GM12878 (cell line): Measurements from ENCODE around the gene KRTAP4-8. TPM values are rescaled to one million over a fixed set of nuclear protein-coding genes. Genes with fewer than 3 reads are reported as not detected.

Source experiments
- ATAC-seq: fragments of 200-7000 bp; cut with Tn5 transposase; 3 replicates; pipeline ENCODE4 v1.9.1; 2020; ENCODE audit warnings: mild to moderate bottlenecking, moderate library complexity
- BruUV-seq: library from RNA; stranded (reverse); fragments of 400-500 nt; replicated peaks from 2 replicates; lab custom pipeline; 2021; lab: Mats Ljungman, UMichigan
- CTCF ChIA-PET: fragments of 300-600 bp; sonication (Branson Sonifier 250); formaldehyde crosslinking; extraction: SDS; loops from one replicate; lab custom pipeline; 2021; ENCODE audit warnings: inconsistent platforms; lab: Yijun Ruan, JAX
- POLR2A ChIA-PET: fragments of 350-600 bp; formaldehyde crosslinking; extraction: SDS; loops from one replicate; lab custom pipeline; 2021; ENCODE audit warnings: inconsistent platforms; lab: Charles Lee
- RAD21 ChIA-PET: fragments of 300-600 bp; sonication (Branson Sonifier 250); formaldehyde crosslinking; loops from one replicate; lab custom pipeline; 2023; ENCODE audit warnings: antibody characterized with exemption; ENCODE audit not compliant: unreplicated experiment; lab: Charles Lee
- SMC1A ChIA-PET: fragments of 300-600 bp; sonication (Branson Sonifier 250); formaldehyde crosslinking; loops from one replicate; lab custom pipeline; 2023; ENCODE audit not compliant: unreplicated experiment, uncharacterized antibody; lab: Charles Lee
- DNase-seq: peaks from one replicate; pipeline ENCODE4 v3.0.0-alpha.2; 2011; ENCODE audit warnings: low read depth, low spot score
- FAIRE-seq: peaks from 3 replicates; lab custom pipeline; 2011; peaks lifted over from hg19 to GRCh38; lab: Jason Lieb, UNC
- H2AFZ ChIP-seq: 2 replicates; pipeline ENCODE4 v1.6.0; 2011; ENCODE audit warnings: low read depth, low read length, control low read depth; ENCODE audit not compliant: control insufficient read depth
- H3K27ac ChIP-seq: 2 replicates; pipeline ENCODE4 v1.5.1; 2011; ENCODE audit warnings: control low read depth; ENCODE audit not compliant: control insufficient read depth, insufficient read depth
- H3K27me3 ChIP-seq, 2 experiments: replicated peaks in 1 of 2; 2 replicates each; pipeline versions ENCODE4 v1.6.0 to v1.6.1; 2011; ENCODE audit warnings: low read length in 1 of 2; ENCODE audit not compliant: control insufficient read depth in 2 of 2, insufficient read depth in 2 of 2
- H3K36me3 ChIP-seq, 2 experiments: 2 replicates each; pipeline ENCODE4 v1.5.1; 2011; ENCODE audit warnings: low read length in 1 of 2; ENCODE audit not compliant: control insufficient read depth in 2 of 2, insufficient read depth in 2 of 2
- H3K4me1 ChIP-seq: 2 replicates; pipeline ENCODE4 v1.6.1; 2011; ENCODE audit warnings: mild to moderate bottlenecking, low read length, moderate library complexity, mixed read lengths; ENCODE audit not compliant: control insufficient read depth, insufficient read depth
- H3K4me2 ChIP-seq: 2 replicates; pipeline ENCODE4 v1.6.0; 2011; ENCODE audit warnings: control low read depth; ENCODE audit not compliant: control insufficient read depth, insufficient read depth
- H3K4me3 ChIP-seq: fragments of 200-600 bp; sonication (generic); 2 replicates; pipeline ENCODE4 v1.5.1; 2016
- H3K79me2 ChIP-seq: 2 replicates; pipeline ENCODE4 v1.6.0; 2011; ENCODE audit warnings: low read length; ENCODE audit not compliant: control insufficient read depth, insufficient read depth
- H3K9ac ChIP-seq: 2 replicates; pipeline ENCODE4 v1.8.0; 2011; ENCODE audit warnings: low read length, control low read depth, mixed read lengths; ENCODE audit not compliant: control insufficient read depth, insufficient read depth
- H3K9me3 ChIP-seq: replicated peaks from 3 replicates; pipeline ENCODE4 v1.5.1; 2011; ENCODE audit warnings: mild to moderate bottlenecking, low read length; ENCODE audit not compliant: control insufficient read depth, insufficient read depth
- H4K20me1 ChIP-seq: 2 replicates; pipeline ENCODE4 v1.6.0; 2011; ENCODE audit not compliant: control insufficient read depth, insufficient read depth
- ASH2L ChIP-seq: fragments of 300-600, 200-600 bp; sonication (generic); IDR thresholded peaks from 2 replicates; pipeline ENCODE4 v1.6.1; 2017; ENCODE audit warnings: low read depth, mild to moderate bottlenecking, borderline replicate concordance
- PRDM15 ChIP-seq: fragments of 450-650 bp; formaldehyde crosslinking; IDR thresholded peaks from 2 replicates; pipeline ENCODE4 v1.4.0; 2020; ENCODE audit warnings: mild to moderate bottlenecking, moderate library complexity
- TARDBP ChIP-seq: IDR thresholded peaks from 2 replicates; pipeline ENCODE4 v1.6.1; 2016; ENCODE audit warnings: borderline replicate concordance
- WGBS: methylation state at CpG from one replicate; pipeline ENCODE4 v1.1.6; 2016; ENCODE audit warnings: low lambda C conversion rate; ENCODE audit not compliant: insufficient replicate concordance, insufficient coverage; ENCODE audit errors: missing lambda C conversion rate; 5-methylcytosine and 5-hydroxymethylcytosine counted together
- in situ Hi-C: fragments of 300-500 bp; cut with MboI; formaldehyde crosslinking; loops from 9 replicates; pipeline ENCODE4 v1.14.3; 2018; ENCODE audit warnings: mixed read lengths
- intact Hi-C: fragments of 100-400 bp; cut with micrococcal nuclease; formaldehyde crosslinking; loops from one replicate; pipeline ENCODE4 v1.14.2; 2022; ENCODE audit not compliant: unreplicated experiment
- polyA plus RNA-seq, 11 experiments: library from polyadenylated mRNA; depleted of rRNA in 4 of 11; unstranded in 6 of 11; stranded (reverse) in 5 of 11; fragments of >200 nt; fragmentation: Nextera tagmentation in 4 of 11; fragmentation: Illumina TruSeq in 1 of 11; extraction: Ambion mirVana in 4 of 11; extraction: Trizol in 1 of 11; gene quantifications; 1 replicate in 1 of 11; 2 replicates in 10 of 11; pipeline versions ENCODE4 v1.2.1 to v1.2.3, GENCODE V29; 2011 to 2016; ENCODE audit warnings: inconsistent platforms in 2 of 11, missing spikeins in 2 of 11, low read depth in 1 of 11
- total RNA-seq, 4 experiments: library from RNA; depleted of rRNA in 3 of 4; stranded (reverse); fragments of >200 nt in 3 of 4; fragmentation: Illumina TruSeq in 1 of 4; extraction: Trizol in 1 of 4; gene quantifications; 2 replicates each; pipeline versions ENCODE4 v1.2.1 to v1.2.3, GENCODE V29; 2013 to 2021

KRTAP4-8 gene
- total and polyA plus RNA-seq, 10 of the 15 experiments (the other 5 are each of a cell fraction or from before 2014, with no cell fraction given) = not detected

GRCh38 chr17:41048441-41048840, 49.5 kb downstream of the KRTAP4-8 start:
- FAIRE-seq = no peak

More at GRCh38 chr17:41048441-41048840, 49.5 kb downstream of the KRTAP4-8 start:
- ChIA-PET CTCF (no interaction called here), SMC1A (no interaction called here), POLR2A (no interaction called here), RAD21 (no interaction called here)
- DNase-seq (no peak), ATAC-seq (no peak)
- in situ Hi-C loops (no loop called here), intact Hi-C loops (no loop called here)
- no TSS peak for BruUV-seq
- Histone ChIP-seq H2AFZ (no peak overlapping the region), H3K36me3 (no peaks in the 10 kb centered on the region), H3K4me2 (no peak overlapping the region), H3K27ac (no peak overlapping the region), H3K9me3 (no peaks in the 10 kb centered on the region), H3K4me1 (no peaks in the 10 kb centered on the region), H3K79me2 (no peaks in the 10 kb centered on the region), H3K9ac (no peak overlapping the region), H3K4me3 (no peak overlapping the region), H3K27me3 (no peaks in the 10 kb centered on the region; a peak in 1 of 4 replicates), H4K20me1 (no peaks in the 10 kb centered on the region)
- no peak for TF ChIP-seq TARDBP
- TF ChIP-seq PRDM15 (CRISPR knock-in tag) = no peak
- TF ChIP-seq ASH2L = no peak
- WGBS = 26% methylated on average over 7 of the region's 7 CpGs

Other genes with a start within 250 kb of the KRTAP4-8 start
Only the 7 nearest of the 38 such genes appear.
- gene KRTAP2-3, start 38.0 kb downstream of the KRTAP4-8 start, total RNA-seq (2014; rRNA removed) = not detected in 2 replicates
- gene KRTAP2-3, start 38.0 kb downstream of the KRTAP4-8 start, total RNA-seq (2014; rRNA removed; fragmentation: Illumina TruSeq; extraction: Trizol) = not detected in 2 replicates
- not detected in 2 replicates for gene KRTAP2-3, start 38.0 kb downstream of the KRTAP4-8 start, total RNA-seq (2021)
- gene KRTAP2-3, start 38.0 kb downstream of the KRTAP4-8 start, polyA plus RNA-seq (2011; rRNA removed) = not detected in 2 replicates
- not detected in 2 replicates for gene KRTAP2-3, start 38.0 kb downstream of the KRTAP4-8 start, polyA plus RNA-seq (2014; fragmentation: Illumina TruSeq; extraction: Trizol)
- gene KRTAP2-3, start 38.0 kb downstream of the KRTAP4-8 start, polyA plus RNA-seq (2014; fragmentation: Nextera tagmentation; extraction: Ambion mirVana) = not detected
- not detected in 2 replicates for gene KRTAP2-3, start 38.0 kb downstream of the KRTAP4-8 start, polyA plus RNA-seq (2014; rRNA removed)
- not detected for gene KRTAP2-3, start 38.0 kb downstream of the KRTAP4-8 start, polyA plus RNA-seq (2016; fragmentation: Nextera tagmentation; extraction: Ambion mirVana)
- gene KRTAP2-4, start 32.3 kb downstream of the KRTAP4-8 start, total RNA-seq (2014; rRNA removed) = not detected in 2 replicates
- gene KRTAP2-4, start 32.3 kb downstream of the KRTAP4-8 start, total RNA-seq (2014; rRNA removed; fragmentation: Illumina TruSeq; extraction: Trizol) = not detected in 2 replicates
- not detected in 2 replicates for gene KRTAP2-4, start 32.3 kb downstream of the KRTAP4-8 start, total RNA-seq (2021)
- not detected in 2 replicates for gene KRTAP2-4, start 32.3 kb downstream of the KRTAP4-8 start, polyA plus RNA-seq (2011; rRNA removed)
- gene KRTAP2-4, start 32.3 kb downstream of the KRTAP4-8 start, polyA plus RNA-seq (2014; fragmentation: Illumina TruSeq; extraction: Trizol) = not detected in 2 replicates
- not detected for gene KRTAP2-4, start 32.3 kb downstream of the KRTAP4-8 start, polyA plus RNA-seq (2014; fragmentation: Nextera tagmentation; extraction: Ambion mirVana)
- gene KRTAP2-4, start 32.3 kb downstream of the KRTAP4-8 start, polyA plus RNA-seq (2014; rRNA removed) = not detected in 2 replicates
- gene KRTAP2-4, start 32.3 kb downstream of the KRTAP4-8 start, polyA plus RNA-seq (2016; fragmentation: Nextera tagmentation; extraction: Ambion mirVana) = not detected
- not detected in 2 replicates for gene KRTAP4-7, start 14.0 kb downstream of the KRTAP4-8 start, total RNA-seq (2014; rRNA removed)
- not detected in 2 replicates for gene KRTAP4-7, start 14.0 kb downstream of the KRTAP4-8 start, total RNA-seq (2014; rRNA removed; fragmentation: Illumina TruSeq; extraction: Trizol)
- not detected in 2 replicates for gene KRTAP4-7, start 14.0 kb downstream of the KRTAP4-8 start, total RNA-seq (2021)
- not detected in 2 replicates for gene KRTAP4-7, start 14.0 kb downstream of the KRTAP4-8 start, polyA plus RNA-seq (2011; rRNA removed)
- gene KRTAP4-7, start 14.0 kb downstream of the KRTAP4-8 start, polyA plus RNA-seq (2014; fragmentation: Illumina TruSeq; extraction: Trizol) = not detected in 2 replicates
- not detected for gene KRTAP4-7, start 14.0 kb downstream of the KRTAP4-8 start, polyA plus RNA-seq (2014; fragmentation: Nextera tagmentation; extraction: Ambion mirVana)
- not detected in 2 replicates for gene KRTAP4-7, start 14.0 kb downstream of the KRTAP4-8 start, polyA plus RNA-seq (2014; rRNA removed)
- not detected for gene KRTAP4-7, start 14.0 kb downstream of the KRTAP4-8 start, polyA plus RNA-seq (2016; fragmentation: Nextera tagmentation; extraction: Ambion mirVana)
- gene KRTAP4-16, start 4.1 kb upstream of the KRTAP4-8 start, total RNA-seq (2014; rRNA removed) = not detected in 2 replicates
- gene KRTAP4-16, start 4.1 kb upstream of the KRTAP4-8 start, total RNA-seq (2014; rRNA removed; fragmentation: Illumina TruSeq; extraction: Trizol) = not detected in 2 replicates
- not detected in 2 replicates for gene KRTAP4-16, start 4.1 kb upstream of the KRTAP4-8 start, total RNA-seq (2021)
- not detected in 2 replicates for gene KRTAP4-16, start 4.1 kb upstream of the KRTAP4-8 start, polyA plus RNA-seq (2011; rRNA removed)
- not detected in 2 replicates for gene KRTAP4-16, start 4.1 kb upstream of the KRTAP4-8 start, polyA plus RNA-seq (2014; fragmentation: Illumina TruSeq; extraction: Trizol)
- gene KRTAP4-16, start 4.1 kb upstream of the KRTAP4-8 start, polyA plus RNA-seq (2014; fragmentation: Nextera tagmentation; extraction: Ambion mirVana) = not detected
- gene KRTAP4-16, start 4.1 kb upstream of the KRTAP4-8 start, polyA plus RNA-seq (2014; rRNA removed) = not detected in 2 replicates
- not detected for gene KRTAP4-16, start 4.1 kb upstream of the KRTAP4-8 start, polyA plus RNA-seq (2016; fragmentation: Nextera tagmentation; extraction: Ambion mirVana)
- not detected in 2 replicates for gene KRTAP4-9, start 7.2 kb upstream of the KRTAP4-8 start, total RNA-seq (2014; rRNA removed)
- gene KRTAP4-9, start 7.2 kb upstream of the KRTAP4-8 start, total RNA-seq (2014; rRNA removed; fragmentation: Illumina TruSeq; extraction: Trizol) = not detected in 2 replicates
- not detected in 2 replicates for gene KRTAP4-9, start 7.2 kb upstream of the KRTAP4-8 start, total RNA-seq (2021)
- not detected in 2 replicates for gene KRTAP4-9, start 7.2 kb upstream of the KRTAP4-8 start, polyA plus RNA-seq (2011; rRNA removed)
- gene KRTAP4-9, start 7.2 kb upstream of the KRTAP4-8 start, polyA plus RNA-seq (2014; fragmentation: Illumina TruSeq; extraction: Trizol) = not detected in 2 replicates
- not detected for gene KRTAP4-9, start 7.2 kb upstream of the KRTAP4-8 start, polyA plus RNA-seq (2014; fragmentation: Nextera tagmentation; extraction: Ambion mirVana)
- gene KRTAP4-9, start 7.2 kb upstream of the KRTAP4-8 start, polyA plus RNA-seq (2014; rRNA removed) = not detected in 2 replicates
- gene KRTAP4-9, start 7.2 kb upstream of the KRTAP4-8 start, polyA plus RNA-seq (2016; fragmentation: Nextera tagmentation; extraction: Ambion mirVana) = not detected
- not detected in 2 replicates for gene KRTAP4-11, start 20.2 kb upstream of the KRTAP4-8 start, total RNA-seq (2014; rRNA removed)
- not detected in 2 replicates for gene KRTAP4-11, start 20.2 kb upstream of the KRTAP4-8 start, total RNA-seq (2014; rRNA removed; fragmentation: Illumina TruSeq; extraction: Trizol)
- not detected in 2 replicates for gene KRTAP4-11, start 20.2 kb upstream of the KRTAP4-8 start, total RNA-seq (2021)
- not detected in 2 replicates for gene KRTAP4-11, start 20.2 kb upstream of the KRTAP4-8 start, polyA plus RNA-seq (2011; rRNA removed)
- not detected in 2 replicates for gene KRTAP4-11, start 20.2 kb upstream of the KRTAP4-8 start, polyA plus RNA-seq (2014; fragmentation: Illumina TruSeq; extraction: Trizol)
- not detected for gene KRTAP4-11, start 20.2 kb upstream of the KRTAP4-8 start, polyA plus RNA-seq (2014; fragmentation: Nextera tagmentation; extraction: Ambion mirVana)
- gene KRTAP4-11, start 20.2 kb upstream of the KRTAP4-8 start, polyA plus RNA-seq (2014; rRNA removed) = not detected in 2 replicates
- not detected for gene KRTAP4-11, start 20.2 kb upstream of the KRTAP4-8 start, polyA plus RNA-seq (2016; fragmentation: Nextera tagmentation; extraction: Ambion mirVana)
- not detected in 2 replicates for gene KRTAP4-12, start 26.0 kb upstream of the KRTAP4-8 start, total RNA-seq (2014; rRNA removed)
- gene KRTAP4-12, start 26.0 kb upstream of the KRTAP4-8 start, total RNA-seq (2014; rRNA removed; fragmentation: Illumina TruSeq; extraction: Trizol) = not detected in 2 replicates
- not detected in 2 replicates for gene KRTAP4-12, start 26.0 kb upstream of the KRTAP4-8 start, total RNA-seq (2021)
- not detected in 2 replicates for gene KRTAP4-12, start 26.0 kb upstream of the KRTAP4-8 start, polyA plus RNA-seq (2011; rRNA removed)
- not detected in 2 replicates for gene KRTAP4-12, start 26.0 kb upstream of the KRTAP4-8 start, polyA plus RNA-seq (2014; fragmentation: Illumina TruSeq; extraction: Trizol)
- gene KRTAP4-12, start 26.0 kb upstream of the KRTAP4-8 start, polyA plus RNA-seq (2014; fragmentation: Nextera tagmentation; extraction: Ambion mirVana) = not detected
- not detected in 2 replicates for gene KRTAP4-12, start 26.0 kb upstream of the KRTAP4-8 start, polyA plus RNA-seq (2014; rRNA removed)
- not detected for gene KRTAP4-12, start 26.0 kb upstream of the KRTAP4-8 start, polyA plus RNA-seq (2016; fragmentation: Nextera tagmentation; extraction: Ambion mirVana)